KMS-11 (cell line): ENCODE measurements around the gene SUCLG1.

Experiments used
- H2AFZ ChIP-seq: fragments of 200-600 bp; sonication (generic); 2 replicates; pipeline ENCODE4 v1.6.1; 2016; ENCODE audit warnings: antibody characterized with exemption, mixed run types, low read depth
- H3K27ac ChIP-seq: fragments of 200-600 bp; sonication (generic); 2 replicates; pipeline ENCODE4 v1.6.1; 2016; ENCODE audit warnings: mild to moderate bottlenecking, mixed run types
- H3K27me3 ChIP-seq: fragments of 200-600 bp; sonication (generic); 2 replicates; pipeline ENCODE4 v1.6.1; 2017; ENCODE audit warnings: mild to moderate bottlenecking, low read depth, mixed run types, moderate library complexity; ENCODE audit not compliant: insufficient read depth
- H3K36me3 ChIP-seq: fragments of 200-600 bp; sonication (generic); 2 replicates; pipeline ENCODE4 v1.6.1; 2017; ENCODE audit warnings: mild to moderate bottlenecking, mixed run types; ENCODE audit not compliant: insufficient read depth
- H3K4me1 ChIP-seq: fragments of 200-600 bp; sonication (generic); 2 replicates; pipeline ENCODE4 v1.6.1; 2016; ENCODE audit warnings: mild to moderate bottlenecking, low read depth, mixed run types; ENCODE audit not compliant: poor library complexity, severe bottlenecking
- H3K4me2 ChIP-seq: fragments of 200-600 bp; sonication (generic); 2 replicates; pipeline ENCODE4 v1.7.0; 2016; ENCODE audit warnings: mild to moderate bottlenecking, mixed run types
- H3K4me3 ChIP-seq: fragments of 200-600 bp; sonication (generic); IDR thresholded peaks from 2 replicates; pipeline ENCODE4 v1.6.1; 2017; ENCODE audit warnings: low read depth, low read length, mixed read lengths; ENCODE audit not compliant: insufficient read depth
- H3K79me2 ChIP-seq: fragments of 200-600 bp; sonication (generic); 2 replicates; pipeline ENCODE4 v1.6.1; 2016; ENCODE audit warnings: low read depth, mixed run types; ENCODE audit not compliant: insufficient read depth
- H3K9ac ChIP-seq: fragments of 200-600 bp; sonication (generic); 2 replicates; pipeline ENCODE4 v1.6.1; 2016; ENCODE audit warnings: mild to moderate bottlenecking, mixed run types
- H4K20me1 ChIP-seq: fragments of 200-600 bp; sonication (generic); 2 replicates; pipeline ENCODE4 v1.6.1; 2016; ENCODE audit warnings: mild to moderate bottlenecking, mixed run types; ENCODE audit not compliant: insufficient read depth
- TF ChIP-seq, protein P1 (sequence below): fragments of 200-600 bp; sonication (generic); conservative IDR thresholded peaks from 2 replicates; pipeline ENCODE4 v1.6.1; 2017; ENCODE audit warnings: low read depth, mild to moderate bottlenecking, antibody characterized with exemption, low read length, moderate library complexity, mixed read lengths

SUCLG1 gene

DNA sequence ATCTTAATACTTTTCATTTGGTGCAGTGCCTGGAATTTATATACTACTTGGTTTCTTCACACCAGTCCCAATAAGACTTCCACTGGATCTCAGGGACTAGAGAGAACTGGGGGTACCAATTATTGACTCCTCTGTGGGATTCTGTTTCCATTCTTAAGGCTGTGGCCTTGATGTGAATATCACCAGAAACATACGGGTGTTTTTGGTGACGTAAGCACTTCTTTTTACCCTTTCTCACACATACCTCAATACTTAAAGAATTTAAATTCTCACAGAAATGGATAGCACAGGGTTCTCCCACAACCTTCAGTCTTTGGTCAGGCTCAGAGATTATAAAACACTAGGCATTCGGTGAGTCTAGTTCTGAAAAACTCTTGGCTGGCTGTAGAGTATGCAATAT is 84.1 kb downstream of the SUCLG1 start:
- Histone ChIP-seq H3K4me2 (no peak overlapping the region), H4K20me1 (no peaks in the 10 kb centered on the region), H3K36me3 (no peaks in the 10 kb centered on the region), H2AFZ (no peak overlapping the region), H3K4me3 (no peak overlapping the region), H3K4me1 (no peaks in the 10 kb centered on the region), H3K79me2 (no peaks in the 10 kb centered on the region), H3K27ac (no peak overlapping the region), H3K9ac (no peak overlapping the region), H3K27me3 (no peaks in the 10 kb centered on the region)
- TF ChIP-seq, protein P1, sequence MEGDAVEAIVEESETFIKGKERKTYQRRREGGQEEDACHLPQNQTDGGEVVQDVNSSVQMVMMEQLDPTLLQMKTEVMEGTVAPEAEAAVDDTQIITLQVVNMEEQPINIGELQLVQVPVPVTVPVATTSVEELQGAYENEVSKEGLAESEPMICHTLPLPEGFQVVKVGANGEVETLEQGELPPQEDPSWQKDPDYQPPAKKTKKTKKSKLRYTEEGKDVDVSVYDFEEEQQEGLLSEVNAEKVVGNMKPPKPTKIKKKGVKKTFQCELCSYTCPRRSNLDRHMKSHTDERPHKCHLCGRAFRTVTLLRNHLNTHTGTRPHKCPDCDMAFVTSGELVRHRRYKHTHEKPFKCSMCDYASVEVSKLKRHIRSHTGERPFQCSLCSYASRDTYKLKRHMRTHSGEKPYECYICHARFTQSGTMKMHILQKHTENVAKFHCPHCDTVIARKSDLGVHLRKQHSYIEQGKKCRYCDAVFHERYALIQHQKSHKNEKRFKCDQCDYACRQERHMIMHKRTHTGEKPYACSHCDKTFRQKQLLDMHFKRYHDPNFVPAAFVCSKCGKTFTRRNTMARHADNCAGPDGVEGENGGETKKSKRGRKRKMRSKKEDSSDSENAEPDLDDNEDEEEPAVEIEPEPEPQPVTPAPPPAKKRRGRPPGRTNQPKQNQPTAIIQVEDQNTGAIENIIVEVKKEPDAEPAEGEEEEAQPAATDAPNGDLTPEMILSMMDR, result no peak

DNA sequence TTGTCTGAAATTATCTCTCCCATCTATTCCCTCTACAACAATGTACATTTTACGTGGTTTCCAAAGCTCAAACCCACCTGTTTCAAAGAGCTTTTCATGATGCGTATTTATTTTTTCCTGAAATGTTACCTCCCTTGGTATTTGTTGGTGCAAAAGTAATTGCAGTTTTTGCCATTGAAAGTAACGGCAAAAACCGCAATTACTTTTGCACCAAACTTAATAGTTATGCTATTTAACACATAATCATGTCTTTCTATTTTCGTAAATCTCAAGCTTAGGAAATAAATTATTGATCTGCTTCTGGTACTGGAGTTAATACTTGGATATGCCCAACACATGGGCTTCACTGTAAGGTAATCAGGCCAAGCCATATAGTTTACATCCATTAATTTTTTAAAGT is 85.2 kb downstream of the SUCLG1 start:
- TF ChIP-seq, protein P1, result no peak
- Histone ChIP-seq H3K79me2 (no peaks in the 10 kb centered on the region), H4K20me1 (no peaks in the 10 kb centered on the region)

More for the DNA sequence above, 85.2 kb downstream of the SUCLG1 start:
- Histone ChIP-seq H3K36me3 (no peaks in the 10 kb centered on the region), H3K9ac (no peak overlapping the region), H3K27ac (no peak overlapping the region), H3K4me1 (no peaks in the 10 kb centered on the region), H3K4me3 (no peak overlapping the region), H3K27me3 (no peaks in the 10 kb centered on the region), H2AFZ (no peak overlapping the region), H3K4me2 (no peak overlapping the region)
